WTC11 (cell line): ENCODE measurements around the gene UCN. TPM values are rescaled to one million over a fixed set of nuclear protein-coding genes. Genes with fewer than 3 reads are reported as not detected.

Experiments used
- ATAC-seq: fragments of 200-7000 bp; cut with Tn5 transposase; 2 replicates; pipeline ENCODE4 v1.10.0; 2021; ENCODE audit warnings: mild to moderate bottlenecking, moderate library complexity
- CTCF ChIA-PET: fragments of 300-600 bp; sonication (Branson Sonifier 250); formaldehyde crosslinking; loops from one replicate; lab custom pipeline; 2021; ENCODE audit warnings: antibody characterized with exemption; lab: Charles Lee
- POLR2A ChIA-PET: fragments of 350-600 bp; sonication (Branson Sonifier 250); formaldehyde crosslinking; loops from one replicate; lab custom pipeline; 2021; ENCODE audit warnings: antibody characterized with exemption; lab: Charles Lee
- DNase-seq: peaks from one replicate; pipeline ENCODE4 v3.0.0; 2021; ENCODE audit warnings: low spot score
- H3K27ac Mint-ChIP-seq: 2 replicates; pipeline ENCODE4 v1.8.0; 2021; ENCODE audit warnings: mixed read lengths
- H3K27me3 Mint-ChIP-seq: 2 replicates; pipeline ENCODE4 v1.8.0; 2021; ENCODE audit warnings: low read depth, mild to moderate bottlenecking, moderate library complexity, mixed read lengths
- H3K36me3 Mint-ChIP-seq: 2 replicates; pipeline ENCODE4 v1.8.0; 2021; ENCODE audit warnings: mixed read lengths
- H3K4me1 Mint-ChIP-seq: 2 replicates; pipeline ENCODE4 v1.8.0; 2022; ENCODE audit warnings: mixed read lengths
- H3K4me3 Mint-ChIP-seq: 2 replicates; pipeline ENCODE4 v1.8.0; 2021; ENCODE audit warnings: mild to moderate bottlenecking, moderate library complexity, mixed read lengths
- H3K9me3 Mint-ChIP-seq: 2 replicates; pipeline ENCODE4 v1.8.0; 2021; ENCODE audit warnings: mixed read lengths
- AFF4 ChIP-seq: sonication (generic); formaldehyde crosslinking; IDR thresholded peaks from 2 replicates; pipeline ENCODE4 v1.8.1; 2023; ENCODE audit warnings: mild to moderate bottlenecking, missing genetic modification reagents, borderline replicate concordance
- AR ChIP-seq: fragments of 250-450 bp; sonication (Bioruptor Pico); IDR thresholded peaks from 2 replicates; pipeline ENCODE4 v1.9.0; 2021; ENCODE audit warnings: mild to moderate bottlenecking
- ATF1 ChIP-seq: sonication (generic); formaldehyde crosslinking; IDR thresholded peaks from 2 replicates; pipeline ENCODE4 v1.8.1; 2023; ENCODE audit warnings: mild to moderate bottlenecking, moderate library complexity, missing genetic modification reagents
- ATF6 ChIP-seq: sonication (generic); formaldehyde crosslinking; IDR thresholded peaks from 2 replicates; pipeline ENCODE4 v1.8.1; 2023; ENCODE audit warnings: mild to moderate bottlenecking, missing genetic modification reagents
- CBFB ChIP-seq: sonication (generic); formaldehyde crosslinking; IDR thresholded peaks from 2 replicates; pipeline ENCODE4 v1.8.1; 2022; ENCODE audit warnings: mild to moderate bottlenecking, low read depth, missing genetic modification reagents
- CREM ChIP-seq: sonication (generic); formaldehyde crosslinking; IDR thresholded peaks from 2 replicates; pipeline ENCODE4 v1.8.1; 2022; ENCODE audit warnings: mild to moderate bottlenecking, missing genetic modification reagents, moderate library complexity
- ESRRA ChIP-seq: sonication (generic); formaldehyde crosslinking; IDR thresholded peaks from 2 replicates; pipeline ENCODE4 v1.8.1; 2022; ENCODE audit warnings: mild to moderate bottlenecking, missing genetic modification reagents, borderline replicate concordance
- HMGA2 ChIP-seq: fragments of 250-450 bp; sonication (Bioruptor Pico); IDR thresholded peaks from 2 replicates; pipeline ENCODE4 v1.4.0; 2021; ENCODE audit warnings: mild to moderate bottlenecking, moderate library complexity
- IRF1 ChIP-seq: sonication (generic); formaldehyde crosslinking; IDR thresholded peaks from 2 replicates; pipeline ENCODE4 v1.8.0; 2023; ENCODE audit warnings: missing genetic modification reagents
- MXD4 ChIP-seq: fragments of 250-450 bp; sonication (Bioruptor Pico); IDR thresholded peaks from 2 replicates; pipeline ENCODE4 v1.8.0; 2021; ENCODE audit warnings: mild to moderate bottlenecking, moderate library complexity, borderline replicate concordance
- MYBL2 ChIP-seq: sonication (generic); formaldehyde crosslinking; IDR thresholded peaks from 2 replicates; pipeline ENCODE4 v1.8.1; 2023; ENCODE audit warnings: mild to moderate bottlenecking, moderate library complexity, missing genetic modification reagents
- PRDM15 ChIP-seq: sonication (generic); formaldehyde crosslinking; IDR thresholded peaks from 2 replicates; pipeline ENCODE4 v1.8.0; 2022; ENCODE audit warnings: missing genetic modification reagents
- RORB ChIP-seq: fragments of 250-450 bp; sonication (Bioruptor Pico); IDR thresholded peaks from 2 replicates; pipeline ENCODE4 v1.9.0; 2021; ENCODE audit warnings: mild to moderate bottlenecking
- STAT6 ChIP-seq: sonication (generic); formaldehyde crosslinking; conservative IDR thresholded peaks from 2 replicates; pipeline ENCODE4 v1.8.1; 2023; ENCODE audit warnings: mild to moderate bottlenecking, low read depth, missing genetic modification reagents, moderate library complexity
- USF1 ChIP-seq: sonication (generic); formaldehyde crosslinking; IDR thresholded peaks from 2 replicates; pipeline ENCODE4 v1.8.0; 2022; ENCODE audit warnings: mild to moderate bottlenecking, missing genetic modification reagents
- ZBTB21 ChIP-seq: sonication (generic); formaldehyde crosslinking; IDR thresholded peaks from 2 replicates; pipeline ENCODE4 v1.8.1; 2023; ENCODE audit warnings: mild to moderate bottlenecking, missing genetic modification reagents, borderline replicate concordance
- ZBTB43 ChIP-seq: sonication (generic); formaldehyde crosslinking; IDR thresholded peaks from 2 replicates; pipeline ENCODE4 v1.8.1; 2023; ENCODE audit warnings: mild to moderate bottlenecking, missing genetic modification reagents
- ZNF138 ChIP-seq: sonication (generic); formaldehyde crosslinking; conservative IDR thresholded peaks from 2 replicates; pipeline ENCODE4 v1.8.1; 2022; ENCODE audit warnings: mild to moderate bottlenecking, moderate library complexity, missing genetic modification reagents
- total RNA-seq: library from RNA; stranded (reverse); gene quantifications from 3 replicates; pipeline ENCODE4 v1.2.3, GENCODE V29; 2021

UCN gene
- total RNA-seq, 1 experiment from 2014 or later = 0.68 TPM

- peaks cover 12% of the 10 kb centered on the region for H3K4me1 Mint-ChIP-seq
- H3K9me3 Mint-ChIP-seq = no peaks in the 10 kb centered on the region
- DNase-seq = no peak
- no peak for ATAC-seq
- H3K27me3 Mint-ChIP-seq = no peaks in the 10 kb centered on the region; the same call in 1 of the 2 replicates
- ChIA-PET CTCF (interaction anchor here (2.3 kb wide), 1 partner anchor 14 kb away, joined by 5 read pairs; no protein-coding TSS in a partner anchor), POLR2A (no interaction called here)
- H3K4me3 Mint-ChIP-seq = no peak overlapping the region
- H3K36me3 Mint-ChIP-seq = no peaks in the 10 kb centered on the region
- no peak overlapping the region for H3K27ac Mint-ChIP-seq
- no peak for TF ChIP-seq AR
- TF ChIP-seq ATF1 (CRISPR knock-in tag) = no peak
- TF ChIP-seq AFF4 = no peak
- TF ChIP-seq CBFB (CRISPR knock-in tag) = no peak
- no peak for TF ChIP-seq ESRRA (CRISPR knock-in tag)
- TF ChIP-seq CREM = no peak
- TF ChIP-seq ATF6 = no peak
- no peak for TF ChIP-seq PRDM15 (CRISPR knock-in tag)
- TF ChIP-seq USF1 (CRISPR knock-in tag) = no peak
- TF ChIP-seq HMGA2 = no peak
- no peak for TF ChIP-seq ZBTB43 (CRISPR knock-in tag)
- TF ChIP-seq IRF1 (CRISPR knock-in tag) = no peak
- no peak for TF ChIP-seq MXD4 (CRISPR knock-in tag)
- no peak for TF ChIP-seq MYBL2 (CRISPR knock-in tag)
- TF ChIP-seq ZNF138 = no peak
- TF ChIP-seq STAT6 = no peak
- TF ChIP-seq RORB (CRISPR knock-in tag) = no peak
- no peak for TF ChIP-seq ZBTB21 (CRISPR knock-in tag)
These were observed 8.6 kb upstream of the UCN start for GRCh38 chr2:27316655-27317412.
